ENCODE data around the gene RIPK1. TPM values are rescaled to one million over a fixed set of nuclear protein-coding genes. Genes with fewer than 3 reads are reported as not detected.
A peak's percentile ranks its signal among the peaks of the same experiment; 100 is the strongest.

The RIPK1 gene
- total and polyA plus RNA-seq, 9 of the 15 experiments (the other 6 are each of a cell fraction or from before 2014, with no cell fraction given), result 3.8 to 24.9 (median 17.7) TPM

DNA sequence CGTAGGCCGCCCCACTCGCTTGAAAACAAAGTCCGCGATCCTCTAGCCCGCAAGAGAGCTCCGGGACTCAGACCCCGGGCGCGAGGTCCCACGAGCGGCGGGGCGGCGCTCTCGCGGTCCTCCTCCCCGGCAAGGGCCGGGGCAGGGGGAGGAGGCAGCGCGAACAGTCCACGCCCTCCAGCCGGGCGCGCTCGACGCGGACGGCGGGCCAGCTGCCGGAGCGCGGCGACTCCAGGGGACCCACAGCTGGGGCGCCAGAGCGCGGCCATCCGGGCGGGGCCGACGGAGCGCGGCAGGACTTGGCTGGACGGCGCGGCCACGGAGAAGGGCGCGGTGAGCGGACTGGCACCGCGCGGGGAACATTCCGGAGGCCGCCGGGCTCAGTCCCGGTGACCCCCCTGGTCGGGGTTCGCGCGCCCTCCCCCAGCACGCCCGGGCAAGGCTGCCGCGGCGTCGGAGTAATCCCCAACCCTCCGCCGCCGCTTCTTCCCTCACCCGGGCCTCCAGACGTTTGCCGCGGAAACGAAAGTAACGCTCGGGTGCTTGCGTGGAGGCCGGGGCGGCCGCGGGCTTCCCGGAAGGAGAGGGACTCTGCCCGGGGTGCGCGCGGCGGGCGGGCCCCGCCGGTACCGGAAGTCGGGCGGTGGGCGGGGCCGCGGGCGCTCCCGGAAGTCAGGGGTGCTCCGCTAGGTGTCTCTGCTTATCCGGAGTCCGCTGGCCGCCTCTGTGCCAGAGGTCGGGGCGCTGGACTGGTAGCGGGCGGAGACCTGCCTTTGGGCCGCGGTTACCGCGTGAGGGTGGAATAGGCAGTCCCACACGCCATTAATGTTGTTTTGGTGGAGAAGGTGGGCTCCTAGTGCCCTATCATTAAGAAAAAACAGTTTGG is at the start of gene RIPK1 (continued):
- TF ChIP-seq, protein P1, sequence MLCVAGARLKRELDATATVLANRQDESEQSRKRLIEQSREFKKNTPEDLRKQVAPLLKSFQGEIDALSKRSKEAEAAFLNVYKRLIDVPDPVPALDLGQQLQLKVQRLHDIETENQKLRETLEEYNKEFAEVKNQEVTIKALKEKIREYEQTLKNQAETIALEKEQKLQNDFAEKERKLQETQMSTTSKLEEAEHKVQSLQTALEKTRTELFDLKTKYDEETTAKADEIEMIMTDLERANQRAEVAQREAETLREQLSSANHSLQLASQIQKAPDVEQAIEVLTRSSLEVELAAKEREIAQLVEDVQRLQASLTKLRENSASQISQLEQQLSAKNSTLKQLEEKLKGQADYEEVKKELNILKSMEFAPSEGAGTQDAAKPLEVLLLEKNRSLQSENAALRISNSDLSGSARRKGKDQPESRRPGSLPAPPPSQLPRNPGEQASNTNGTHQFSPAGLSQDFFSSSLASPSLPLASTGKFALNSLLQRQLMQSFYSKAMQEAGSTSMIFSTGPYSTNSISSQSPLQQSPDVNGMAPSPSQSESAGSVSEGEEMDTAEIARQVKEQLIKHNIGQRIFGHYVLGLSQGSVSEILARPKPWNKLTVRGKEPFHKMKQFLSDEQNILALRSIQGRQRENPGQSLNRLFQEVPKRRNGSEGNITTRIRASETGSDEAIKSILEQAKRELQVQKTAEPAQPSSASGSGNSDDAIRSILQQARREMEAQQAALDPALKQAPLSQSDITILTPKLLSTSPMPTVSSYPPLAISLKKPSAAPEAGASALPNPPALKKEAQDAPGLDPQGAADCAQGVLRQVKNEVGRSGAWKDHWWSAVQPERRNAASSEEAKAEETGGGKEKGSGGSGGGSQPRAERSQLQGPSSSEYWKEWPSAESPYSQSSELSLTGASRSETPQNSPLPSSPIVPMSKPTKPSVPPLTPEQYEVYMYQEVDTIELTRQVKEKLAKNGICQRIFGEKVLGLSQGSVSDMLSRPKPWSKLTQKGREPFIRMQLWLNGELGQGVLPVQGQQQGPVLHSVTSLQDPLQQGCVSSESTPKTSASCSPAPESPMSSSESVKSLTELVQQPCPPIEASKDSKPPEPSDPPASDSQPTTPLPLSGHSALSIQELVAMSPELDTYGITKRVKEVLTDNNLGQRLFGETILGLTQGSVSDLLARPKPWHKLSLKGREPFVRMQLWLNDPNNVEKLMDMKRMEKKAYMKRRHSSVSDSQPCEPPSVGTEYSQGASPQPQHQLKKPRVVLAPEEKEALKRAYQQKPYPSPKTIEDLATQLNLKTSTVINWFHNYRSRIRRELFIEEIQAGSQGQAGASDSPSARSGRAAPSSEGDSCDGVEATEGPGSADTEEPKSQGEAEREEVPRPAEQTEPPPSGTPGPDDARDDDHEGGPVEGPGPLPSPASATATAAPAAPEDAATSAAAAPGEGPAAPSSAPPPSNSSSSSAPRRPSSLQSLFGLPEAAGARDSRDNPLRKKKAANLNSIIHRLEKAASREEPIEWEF (CRISPR knock-in tag; IDR thresholded peaks at IDR 0.05), result no peak
- TF ChIP-seq NUFIP1 (IDR thresholded peaks at IDR 0.05; ENCODE audit: partially characterized antibody) (no peak), ZNF140 (CRISPR knock-in tag; IDR thresholded peaks at IDR 0.05) (no peak), RUNX1 (IDR thresholded peaks at IDR 0.05; ENCODE audit: low read depth) (no peak), SIRT6 (IDR thresholded peaks at IDR 0.05; ENCODE audit: low read depth, low read length) (no peak), MEF2D (tag; conservative IDR thresholded peaks at IDR 0.05; ENCODE audit: low read depth) (no peak)
- TF ChIP-seq, protein P2, sequence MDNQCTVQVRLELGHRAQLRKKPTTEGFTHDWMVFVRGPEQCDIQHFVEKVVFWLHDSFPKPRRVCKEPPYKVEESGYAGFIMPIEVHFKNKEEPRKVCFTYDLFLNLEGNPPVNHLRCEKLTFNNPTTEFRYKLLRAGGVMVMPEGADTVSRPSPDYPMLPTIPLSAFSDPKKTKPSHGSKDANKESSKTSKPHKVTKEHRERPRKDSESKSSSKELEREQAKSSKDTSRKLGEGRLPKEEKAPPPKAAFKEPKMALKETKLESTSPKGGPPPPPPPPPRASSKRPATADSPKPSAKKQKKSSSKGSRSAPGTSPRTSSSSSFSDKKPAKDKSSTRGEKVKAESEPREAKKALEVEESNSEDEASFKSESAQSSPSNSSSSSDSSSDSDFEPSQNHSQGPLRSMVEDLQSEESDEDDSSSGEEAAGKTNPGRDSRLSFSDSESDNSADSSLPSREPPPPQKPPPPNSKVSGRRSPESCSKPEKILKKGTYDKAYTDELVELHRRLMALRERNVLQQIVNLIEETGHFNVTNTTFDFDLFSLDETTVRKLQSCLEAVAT (IDR thresholded peaks at IDR 0.05), result no peak
- TF ChIP-seq, protein P3, sequence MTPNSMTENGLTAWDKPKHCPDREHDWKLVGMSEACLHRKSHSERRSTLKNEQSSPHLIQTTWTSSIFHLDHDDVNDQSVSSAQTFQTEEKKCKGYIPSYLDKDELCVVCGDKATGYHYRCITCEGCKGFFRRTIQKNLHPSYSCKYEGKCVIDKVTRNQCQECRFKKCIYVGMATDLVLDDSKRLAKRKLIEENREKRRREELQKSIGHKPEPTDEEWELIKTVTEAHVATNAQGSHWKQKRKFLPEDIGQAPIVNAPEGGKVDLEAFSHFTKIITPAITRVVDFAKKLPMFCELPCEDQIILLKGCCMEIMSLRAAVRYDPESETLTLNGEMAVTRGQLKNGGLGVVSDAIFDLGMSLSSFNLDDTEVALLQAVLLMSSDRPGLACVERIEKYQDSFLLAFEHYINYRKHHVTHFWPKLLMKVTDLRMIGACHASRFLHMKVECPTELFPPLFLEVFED (CRISPR knock-in tag; conservative IDR thresholded peaks at IDR 0.05), result peak; percentile 66; the same call in 1 of the 2 replicates
